Stimulated activated CD8-positive, alpha-beta memory T cell treated with anti-CD3 and anti-CD28 coated beads, Interleukin-12 subunit alpha, Interleukin-12 subunit beta, amount 100 ng/mL, for 24 hours (primary cell): ENCODE data around the gene MDM4.

ENCODE experiments used
- DNase-seq: peaks from one replicate; pipeline ENCODE4 v3.0.0-alpha.2; 2020; ENCODE audit errors: extremely low read depth

Gene MDM4

DNA sequence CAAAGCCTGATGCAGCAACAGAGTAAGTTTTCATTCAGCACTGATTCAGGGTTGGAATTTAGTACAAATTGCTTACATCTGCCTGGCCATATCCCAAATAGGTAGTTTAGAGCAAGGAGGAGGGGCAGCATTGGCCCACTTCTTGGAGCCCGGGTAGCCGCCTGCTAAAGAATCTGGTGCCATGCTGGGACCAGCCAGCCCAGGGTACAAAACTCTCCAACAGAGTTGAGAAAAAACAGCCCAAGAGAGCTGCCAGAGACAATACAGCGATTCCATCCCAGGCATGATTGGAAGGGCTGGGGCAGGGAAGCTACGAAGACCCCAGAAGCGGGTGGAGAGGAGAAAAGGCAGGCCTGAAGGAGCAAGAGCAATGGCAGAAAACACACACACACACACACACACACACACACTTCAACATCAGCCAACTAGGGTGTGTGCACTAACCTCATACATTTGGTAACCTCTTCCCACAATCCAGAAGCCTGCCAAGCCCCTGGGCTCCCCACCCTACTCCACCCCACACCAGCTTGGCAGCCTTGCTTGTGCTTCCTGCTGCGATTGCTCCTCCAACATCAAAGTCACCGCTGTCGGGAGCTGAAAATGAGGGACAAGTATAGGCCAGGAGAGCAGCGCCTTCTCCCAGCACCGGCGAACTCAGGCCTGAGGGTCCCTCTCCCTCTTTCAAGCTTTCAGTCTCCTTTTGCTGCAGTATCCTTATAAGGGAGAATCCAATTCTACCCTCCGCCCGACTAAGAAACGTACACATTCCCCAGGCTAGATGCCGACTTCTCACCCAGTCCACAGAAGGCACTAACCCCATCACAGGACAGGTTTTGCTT lies 22.8 kb upstream of the MDM4 start:
- DNase-seq = no peak

GRCh38 chr1:204493984-204494280 lies 22.3 kb upstream of the MDM4 start:
- no peak for DNase-seq

GRCh38 chr1:204494281-204495077 lies 21.7 kb upstream of the MDM4 start, which contains the start of gene PIK3C2B:
TSS of gene PIK3C2B (minus strand) at chr1:204494805. CDS start at chr1:204469802, 25,003 bp downstream.
- DNase-seq = no peak

- DNase-seq = no peak
These were observed 21.0 kb upstream of the MDM4 start for GRCh38 chr1:204495078-204495753.

GRCh38 chr1:204495777-204496176 lies 20.4 kb upstream of the MDM4 start:
- no peak for DNase-seq

- DNase-seq = no peak
These were observed 17.2 kb upstream of the MDM4 start for GRCh38 chr1:204498981-204499380.

DNA sequence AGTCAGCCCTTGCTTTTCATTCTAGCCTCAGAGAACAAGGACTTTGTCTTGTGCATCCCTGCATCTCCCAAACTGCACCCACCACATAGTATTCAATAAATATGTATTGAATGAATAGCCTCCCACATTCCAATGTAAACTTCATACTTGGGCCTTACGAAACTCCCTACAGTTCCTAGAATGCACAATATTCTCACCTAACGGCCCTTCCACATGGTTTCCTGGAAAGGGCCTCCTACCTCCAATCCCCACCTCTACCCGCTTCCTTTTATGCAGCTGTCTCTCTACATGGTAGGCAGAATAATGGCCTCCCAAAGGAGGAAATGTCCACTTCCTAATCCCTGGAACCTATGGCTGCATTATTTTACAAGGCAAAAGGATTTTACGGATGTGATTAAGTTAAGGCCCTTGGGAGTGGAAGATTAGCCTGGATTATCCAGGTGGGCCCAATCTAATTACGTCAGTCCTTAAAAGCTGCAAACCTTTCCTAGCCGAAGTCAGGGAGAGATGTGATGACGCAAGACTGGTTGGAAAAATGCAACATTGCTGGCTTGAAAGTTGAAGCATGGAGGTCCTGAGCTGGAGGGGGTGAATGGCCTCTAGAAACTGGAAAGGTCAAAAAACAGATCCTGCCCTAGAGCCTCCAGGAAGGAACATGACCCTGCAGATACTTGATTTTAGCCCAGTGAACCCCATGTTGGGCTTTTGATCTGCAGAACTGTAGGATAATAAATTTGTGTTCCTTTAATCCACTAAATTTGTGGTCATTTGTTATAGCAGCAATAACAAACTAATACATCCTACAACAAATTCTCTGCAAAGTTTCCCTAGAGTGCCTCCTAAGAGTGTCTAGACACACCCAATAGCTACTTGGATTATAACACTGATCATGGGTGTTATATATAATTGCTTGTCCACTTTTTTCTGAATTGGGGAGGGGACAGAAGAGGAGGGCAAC lies 16.4 kb upstream of the MDM4 start:
- no peak for DNase-seq

DNA sequence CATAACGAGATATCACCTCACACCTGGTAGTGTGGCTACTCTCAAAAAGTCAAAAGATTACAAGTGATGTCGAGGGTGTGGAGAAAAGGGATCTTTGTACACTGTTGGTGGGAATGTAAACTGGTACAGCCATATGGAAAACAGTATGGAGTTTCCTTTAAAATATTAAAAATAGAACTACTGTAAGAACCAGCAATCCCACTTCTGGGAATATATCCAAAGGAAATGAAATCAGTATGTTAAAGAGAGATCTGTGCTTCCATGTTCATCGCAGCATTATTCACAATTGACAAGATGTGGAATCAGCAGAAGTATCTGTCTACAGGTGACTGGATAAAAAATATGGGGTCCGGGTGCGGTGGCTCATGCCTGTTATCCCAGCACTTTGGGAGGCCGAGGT lies 14.0 kb upstream of the MDM4 start:
- DNase-seq = no peak

GRCh38 chr1:204503122-204503912 lies 12.9 kb upstream of the MDM4 start:
- DNase-seq = no peak

- DNase-seq = no peak
These were observed 12.2 kb upstream of the MDM4 start for GRCh38 chr1:204503913-204504519.

DNA sequence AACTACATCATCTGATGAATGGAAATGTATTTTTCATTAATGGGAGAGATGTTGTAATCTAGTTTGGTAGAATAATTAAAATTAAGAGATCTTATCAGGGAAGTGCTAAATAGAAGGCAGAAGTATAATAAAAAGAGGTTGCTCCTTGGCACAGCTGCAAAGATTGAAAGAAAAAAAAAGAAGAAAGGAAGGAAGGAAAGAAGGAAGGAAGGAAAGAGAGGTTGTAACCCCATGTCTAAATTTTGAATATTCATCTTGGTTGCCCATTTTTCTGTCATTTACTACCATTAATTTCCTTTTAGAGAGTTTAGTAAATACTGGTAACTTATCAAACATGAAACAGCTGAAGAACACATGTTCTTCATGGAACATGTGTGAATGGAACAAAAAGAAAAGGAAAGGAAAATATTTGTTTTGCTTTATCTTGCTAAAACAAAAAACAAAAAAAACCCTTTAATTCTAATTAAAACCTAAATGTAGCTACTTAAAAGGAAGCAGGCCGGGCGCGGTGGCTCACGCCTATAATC lies 10.5 kb upstream of the MDM4 start:
- DNase-seq = no peak

- no peak for DNase-seq
These were observed 9.8 kb upstream of the MDM4 start for GRCh38 chr1:204506201-204506968.

- no peak for DNase-seq
These were observed 9.3 kb upstream of the MDM4 start for GRCh38 chr1:204506969-204507316.

- DNase-seq = no peak
These were observed 8.7 kb upstream of the MDM4 start for GRCh38 chr1:204507317-204508105.

DNA sequence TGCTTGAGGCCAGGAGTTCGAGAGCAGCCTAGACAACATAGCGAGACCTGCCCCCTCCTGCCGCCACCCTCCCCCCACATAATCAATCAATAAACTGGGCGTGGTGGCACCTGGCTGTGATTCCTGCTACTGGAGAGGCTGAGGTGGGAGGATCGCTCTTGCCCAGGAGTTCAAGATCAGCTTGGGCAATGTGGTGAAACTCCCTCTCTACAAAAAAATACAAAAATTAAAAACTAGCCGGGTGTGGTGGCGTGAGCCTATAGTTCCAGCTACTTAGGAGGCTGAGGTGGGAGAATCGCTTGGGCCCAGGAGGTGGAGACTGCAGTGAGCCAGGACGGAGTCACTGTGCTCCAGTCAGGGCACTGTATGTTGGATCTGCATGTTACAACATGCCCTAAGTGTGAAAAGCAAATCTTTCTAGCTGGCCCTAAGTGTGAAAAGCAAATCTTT lies 7.0 kb upstream of the MDM4 start:
- no peak for DNase-seq

DNA sequence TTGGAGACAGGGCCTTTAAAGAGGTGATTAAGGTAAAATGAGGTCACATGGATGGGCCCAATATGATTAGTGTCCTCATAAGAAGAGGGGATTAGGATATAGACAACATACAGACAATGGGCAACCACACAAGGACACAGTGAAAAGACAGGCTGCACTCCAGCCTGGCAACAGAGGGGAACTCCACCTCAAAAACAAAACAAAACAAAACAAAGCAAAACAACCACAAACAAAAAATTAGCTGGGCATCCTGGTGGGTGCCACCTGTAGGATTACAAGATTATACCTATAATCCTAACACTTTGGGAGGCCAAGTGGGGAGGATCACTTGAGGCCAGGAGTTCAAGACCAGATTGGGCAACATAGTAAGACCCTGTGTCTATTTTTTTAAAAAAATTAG lies 4.8 kb upstream of the MDM4 start:
- no peak for DNase-seq

DNA sequence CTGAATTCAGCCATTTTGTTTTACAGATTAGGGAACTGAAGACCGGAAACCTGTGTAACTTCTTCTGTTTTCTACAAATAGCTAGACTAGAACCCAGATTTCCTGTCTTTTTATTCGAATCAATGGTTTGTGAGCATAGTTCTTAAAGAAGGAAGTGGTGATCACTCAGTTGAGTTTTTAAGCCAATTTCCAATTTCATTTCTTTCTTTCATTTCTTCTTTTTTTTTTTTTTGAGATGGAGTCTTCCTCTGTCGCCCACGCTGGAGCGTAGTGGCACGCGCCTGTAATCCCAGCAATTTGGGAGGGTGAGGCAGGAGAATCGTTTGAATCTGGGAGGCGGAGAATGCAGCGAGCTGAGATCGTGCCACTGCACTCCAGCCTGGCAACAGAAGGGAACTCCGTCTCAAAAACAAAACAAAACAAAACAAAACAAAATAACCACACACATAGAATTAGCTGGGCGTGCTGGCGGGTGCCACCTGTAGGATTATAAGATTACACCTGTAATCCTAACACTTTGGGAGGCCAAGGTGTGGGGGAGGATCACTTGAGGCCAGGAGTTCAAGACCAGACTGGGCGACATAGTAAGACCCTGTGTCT lies 3.0 kb upstream of the MDM4 start:
- DNase-seq = no peak

GRCh38 chr1:204514828-204515227 lies 1.4 kb upstream of the MDM4 start:
- DNase-seq = no peak
